EH (cell line): Measurements from ENCODE around the gene CDH13.

Experiments used
- DNase-seq: peaks from one replicate; pipeline ENCODE4 v3.0.0-alpha.2; 2015; ENCODE audit warnings: low read depth

The CDH13 gene

DNA sequence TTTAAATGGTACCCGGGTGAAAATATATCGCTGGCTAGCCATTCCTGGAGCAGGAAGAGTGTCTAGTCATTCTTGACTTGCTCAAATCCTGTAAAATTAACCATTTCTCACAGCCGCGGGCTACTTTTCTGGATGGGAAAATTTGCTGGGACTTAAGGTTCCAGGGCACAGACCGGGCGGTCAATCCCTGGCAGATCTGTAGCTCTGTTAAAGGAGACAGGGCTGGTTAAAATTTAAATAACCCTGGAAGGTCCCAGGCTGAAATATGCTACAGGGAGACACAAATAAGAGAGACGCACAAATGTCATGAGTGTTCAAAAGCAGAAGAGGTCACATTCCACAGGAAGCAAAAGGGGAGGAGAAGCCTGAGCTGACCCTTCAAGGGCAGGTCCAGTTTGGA, 951.4 kb downstream of the CDH13 start:
- no peak for DNase-seq

GRCh38 chr16:83579027-83579426, 952.3 kb downstream of the CDH13 start:
- no peak for DNase-seq

DNA sequence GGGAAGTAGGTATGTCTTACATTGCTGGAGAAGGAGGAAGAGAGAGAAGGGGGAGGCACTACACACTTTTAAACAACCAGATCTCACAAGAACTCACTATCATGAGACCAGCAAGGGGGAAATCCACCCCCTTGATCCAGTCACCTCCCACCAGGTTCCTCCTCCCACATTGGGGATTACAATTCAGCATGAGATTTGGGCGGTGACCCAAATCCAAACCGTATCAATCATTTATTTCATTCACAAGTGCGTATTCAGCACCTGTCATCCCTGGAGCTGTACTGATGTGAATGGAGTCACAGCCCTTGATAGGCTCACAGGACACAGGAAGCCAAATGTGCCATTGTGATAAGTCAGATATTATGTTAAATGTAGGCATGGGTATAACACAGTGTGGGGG, 952.7 kb downstream of the CDH13 start:
- DNase-seq, result no peak

DNA sequence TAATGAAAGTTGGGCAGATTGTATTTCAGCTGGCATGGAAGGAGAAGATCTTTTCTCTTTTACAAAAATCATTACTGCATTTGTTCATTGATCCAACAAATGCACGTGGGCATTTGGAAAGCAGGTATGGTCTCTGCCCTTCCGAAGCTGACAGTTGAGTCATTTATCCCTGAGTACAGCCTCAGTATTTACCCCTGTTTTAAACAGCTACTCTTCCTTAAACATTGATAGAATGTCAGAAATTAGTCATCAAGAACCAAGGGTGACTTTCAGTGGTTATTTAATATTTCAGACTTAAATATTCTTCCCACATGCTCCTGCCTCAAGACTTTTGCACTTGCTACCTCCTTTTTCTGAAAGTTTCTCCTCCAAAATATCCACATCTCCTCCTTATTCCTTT, 954.3 kb downstream of the CDH13 start:
- DNase-seq, result peak; percentile 23

- no peak for DNase-seq
These were observed 955.4 kb downstream of the CDH13 start for GRCh38 chr16:83581994-83582747.

- no peak for DNase-seq
These were observed 959.3 kb downstream of the CDH13 start for GRCh38 chr16:83586036-83586435.

- DNase-seq, result peak; percentile 8
These were observed 959.9 kb downstream of the CDH13 start for GRCh38 chr16:83586461-83587200.

DNA sequence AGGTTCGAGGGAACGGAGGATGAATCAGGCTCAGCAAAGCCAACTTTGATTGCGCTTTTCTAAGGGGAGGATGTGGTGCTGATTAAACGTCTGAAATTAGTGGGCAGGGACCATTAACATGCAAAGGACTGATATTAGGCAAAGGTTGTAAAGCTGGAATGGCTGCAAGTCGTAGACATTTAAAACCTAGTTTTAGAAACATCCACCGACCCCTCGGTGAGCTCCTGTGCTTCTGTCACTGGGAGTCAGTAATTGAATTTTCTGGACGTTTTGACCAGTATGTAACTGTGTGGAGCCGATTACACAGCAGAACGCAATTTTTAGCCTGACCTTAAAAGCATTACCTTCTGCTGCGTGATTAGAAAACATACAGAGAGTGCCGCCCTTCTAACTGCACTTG, 960.4 kb downstream of the CDH13 start:
- no peak for DNase-seq

GRCh38 chr16:83588070-83588469, 961.3 kb downstream of the CDH13 start:
- no peak for DNase-seq

DNA sequence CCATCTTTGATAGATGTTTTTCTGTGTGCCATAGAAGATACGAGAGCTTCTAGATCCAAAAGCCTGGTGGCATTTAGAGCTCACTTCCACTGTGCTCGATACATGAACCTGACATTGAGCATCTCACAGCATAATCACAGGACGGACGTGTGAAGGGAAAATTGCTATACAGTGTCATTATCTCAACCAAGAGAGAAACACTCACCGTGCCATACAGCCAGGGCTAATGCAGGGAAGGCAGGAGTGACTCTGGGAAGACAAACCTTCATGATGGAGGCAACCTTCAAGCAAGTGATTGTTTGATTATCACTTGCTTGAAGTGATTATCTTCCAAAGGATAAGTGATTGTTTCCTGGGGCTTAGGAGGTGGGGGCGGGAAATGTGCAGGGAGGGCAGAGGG, 962.8 kb downstream of the CDH13 start:
- DNase-seq, result no peak

DNA sequence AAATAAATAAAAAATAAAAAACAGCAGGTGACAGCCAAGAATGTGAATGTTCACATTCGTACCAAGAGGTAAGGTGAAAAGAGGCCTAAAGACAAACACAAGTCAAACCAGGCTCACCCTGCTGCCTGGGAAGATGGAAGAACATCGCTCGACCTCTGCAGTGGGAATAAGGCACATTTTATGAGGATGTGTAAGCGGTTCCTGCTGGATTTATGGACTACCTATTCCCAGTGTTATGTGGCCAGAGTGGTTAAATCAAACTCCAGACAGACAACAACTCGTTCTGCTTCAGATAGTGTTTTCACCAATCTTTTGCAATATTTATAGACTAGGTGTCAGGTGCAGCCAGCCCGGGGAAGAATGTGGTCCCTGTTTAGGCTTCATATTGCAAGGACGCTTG, 966.0 kb downstream of the CDH13 start:
- DNase-seq, result no peak

GRCh38 chr16:83599789-83600462, 973.2 kb downstream of the CDH13 start:
- DNase-seq, result no peak

DNA sequence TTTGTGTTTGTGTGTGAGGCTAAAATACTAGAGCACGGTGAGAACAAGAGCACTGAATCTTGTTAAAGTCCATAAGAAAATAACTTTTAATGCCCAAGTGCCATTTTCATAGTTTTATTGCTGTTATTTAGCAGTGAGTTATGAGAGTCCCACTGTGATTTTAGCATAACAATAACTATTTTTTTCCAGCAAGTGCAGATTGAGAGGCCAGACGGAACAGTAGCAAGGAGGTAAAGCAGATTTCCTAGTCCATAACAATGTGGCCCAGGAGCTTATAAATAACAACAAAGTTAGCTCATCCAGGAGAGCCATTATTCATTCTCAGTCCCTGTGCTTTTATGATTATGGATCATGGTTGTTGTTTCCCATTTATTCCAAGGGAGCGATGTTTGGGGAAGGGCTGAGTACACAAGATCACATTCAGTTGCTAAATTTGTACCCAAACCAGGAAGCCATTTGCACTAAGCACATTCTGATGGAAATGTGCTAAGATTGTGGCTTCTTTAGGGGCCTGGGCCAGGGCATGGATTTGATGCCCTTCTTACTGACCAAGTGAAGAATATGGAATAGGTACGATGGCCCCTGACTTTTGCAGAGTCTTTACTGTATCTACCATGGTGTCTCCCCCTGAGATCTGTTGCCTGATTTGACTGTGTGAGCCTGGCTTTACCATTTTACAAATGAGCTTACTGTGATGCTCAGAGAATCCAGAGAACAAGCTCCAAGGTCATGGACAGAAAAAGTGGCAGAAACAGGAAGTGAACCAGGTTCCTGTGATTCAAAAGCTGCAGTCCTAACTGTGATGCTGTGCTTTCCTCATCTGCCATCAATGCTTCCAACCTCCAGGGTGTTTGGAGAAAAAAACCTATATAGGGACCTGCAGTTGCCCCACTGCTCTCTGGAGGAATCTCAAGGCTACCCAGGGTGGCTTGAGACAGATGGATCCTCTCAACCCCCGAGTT, 976.3 kb downstream of the CDH13 start:
- no peak for DNase-seq

- DNase-seq, result peak; percentile 21
These were observed 977.2 kb downstream of the CDH13 start for GRCh38 chr16:83603723-83604570.

DNA sequence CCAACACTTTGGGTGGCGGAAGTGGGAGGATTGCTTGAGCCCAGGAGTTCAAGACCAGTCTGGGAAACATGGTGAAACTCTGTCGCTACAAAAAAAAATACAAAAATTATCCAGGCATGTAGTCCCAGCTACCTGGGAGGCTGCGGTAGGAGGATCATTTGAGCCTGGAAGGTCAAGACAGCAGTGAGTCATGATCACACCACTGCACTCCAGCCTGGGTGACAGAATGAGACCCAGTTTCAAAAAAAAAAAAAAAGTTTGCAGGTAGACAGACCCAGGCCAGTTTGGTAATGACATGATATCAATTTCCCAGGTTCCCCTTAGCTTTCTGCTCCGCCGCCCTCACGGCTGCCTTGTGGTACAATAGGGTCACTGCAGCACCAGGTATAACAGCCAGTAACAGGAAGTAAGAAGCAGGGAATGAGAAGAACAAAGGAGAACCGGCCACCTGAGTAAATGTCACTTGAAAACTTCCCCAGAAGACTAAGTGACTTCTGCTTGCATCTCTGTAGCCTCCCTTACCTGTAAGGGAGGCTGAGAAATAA, 979.8 kb downstream of the CDH13 start:
- no peak for DNase-seq

DNA sequence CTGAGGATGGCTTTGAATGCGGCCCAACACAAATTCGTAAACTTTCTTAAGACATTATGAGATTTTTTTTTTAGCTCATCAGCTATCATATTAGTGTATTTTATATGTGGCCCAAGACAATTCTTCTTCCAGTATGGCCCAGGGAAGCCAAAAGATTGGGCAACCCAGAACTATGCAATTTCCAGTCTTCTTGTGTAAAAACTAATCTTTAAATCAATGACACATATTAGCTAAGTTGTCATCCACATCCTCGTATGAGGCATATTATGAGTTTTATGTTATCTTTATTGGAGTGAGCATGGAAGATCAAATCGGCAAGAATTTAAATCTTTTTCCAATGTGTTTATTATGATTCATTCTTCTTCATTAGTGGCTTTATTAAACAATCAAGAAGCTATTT, 982.4 kb downstream of the CDH13 start:
- DNase-seq, result peak; percentile 13

DNA sequence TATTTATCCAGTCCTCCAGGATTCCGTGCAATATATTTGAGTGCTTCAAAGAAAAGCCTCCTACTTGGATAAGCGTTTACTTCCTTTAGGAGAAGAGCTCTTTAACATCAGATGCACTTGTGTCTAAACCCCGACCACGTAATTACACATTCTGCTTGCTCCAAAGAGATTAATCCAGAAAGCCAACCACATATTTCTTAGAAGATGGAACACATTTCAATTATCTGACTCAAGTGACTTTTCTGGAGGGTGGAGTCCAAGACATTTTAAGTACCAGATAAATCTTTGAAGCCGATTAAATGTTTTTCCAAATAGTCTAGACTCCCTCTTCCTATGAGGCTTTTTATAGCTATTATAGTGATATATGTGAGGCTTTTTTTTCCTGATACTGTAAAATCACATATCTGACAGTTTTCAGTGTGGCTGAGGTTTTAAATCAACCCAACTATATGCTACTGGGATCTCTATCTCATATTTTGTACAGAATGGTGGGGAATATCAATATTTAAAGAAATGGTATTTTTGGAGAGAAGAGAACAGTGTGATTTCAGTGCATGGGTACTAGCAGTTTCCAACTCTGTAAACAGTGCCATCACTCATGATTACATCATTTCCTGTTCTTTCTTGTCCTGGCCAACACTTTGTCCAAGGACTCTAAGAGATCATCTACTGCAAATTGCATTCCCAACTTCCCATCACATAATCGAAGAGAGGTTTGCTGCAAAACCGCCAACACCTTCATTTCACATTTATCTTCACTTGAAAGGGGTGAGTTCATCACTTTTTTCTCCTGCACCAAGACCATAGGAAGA, 988.6 kb downstream of the CDH13 start:
- peak; percentile 59 for DNase-seq

GRCh38 chr16:83615953-83616350, 989.2 kb downstream of the CDH13 start:
- peak; percentile 40 for DNase-seq

GRCh38 chr16:83619381-83620150, 992.8 kb downstream of the CDH13 start:
- DNase-seq, result peak; percentile 27
